Transverse colon (tissue), 4 donors: Measurements from ENCODE around the gene SLC10A3. TPM values are rescaled to one million over a fixed set of nuclear protein-coding genes. Genes with fewer than 3 reads are reported as not detected.

ENCODE experiments used
- DNase-seq: peaks from one replicate; pipeline ENCODE4 v3.0.0-alpha.2; 2019
- H3K27ac ChIP-seq, 4 donors: fragments of 200-600 bp; sonication (generic); 2 replicates each; pipeline ENCODE4 v1.5.1; 2016 to 2018; ENCODE audit warnings: inconsistent platforms in 4 of 4
- H3K27me3 ChIP-seq: fragments of 200-600 bp; sonication (generic); 2 replicates; pipeline ENCODE4 v1.5.1; 2017; ENCODE audit warnings: inconsistent platforms
- H3K36me3 ChIP-seq, 4 donors: fragments of 200-600 bp; sonication (generic); 2 replicates each; pipeline ENCODE4 v1.5.1; 2017 to 2019; ENCODE audit warnings: inconsistent platforms in 4 of 4
- H3K4me1 ChIP-seq, 4 donors: fragments of 200-600 bp; sonication (generic); 2 replicates each; pipeline ENCODE4 v1.5.1; 2017 to 2020; ENCODE audit warnings: inconsistent platforms in 4 of 4
- H3K4me3 ChIP-seq, 4 donors: fragments of 200-600 bp; sonication (generic); 1 replicate in 1 of 4; 2 replicates in 3 of 4; pipeline versions ENCODE4 v1.5.1 to v1.6.1; 2017 to 2019; ENCODE audit warnings: inconsistent platforms in 4 of 4
- H3K9me3 ChIP-seq, 2 donors: fragments of 200-600 bp; sonication (generic); 2 replicates each; pipeline ENCODE4 v1.5.1; 2017 to 2019; ENCODE audit warnings: inconsistent platforms in 2 of 2
- CTCF ChIP-seq, 5 experiments: fragments of 200-600 bp in 3 of 5; fragments of 450-650 bp in 2 of 5; sonication (generic) in 3 of 5; IDR thresholded peaks; 1 replicate in 2 of 5; 2 replicates in 3 of 5; pipeline ENCODE4 v1.5.1; 2016 to 2017; ENCODE audit warnings: antibody characterized with exemption in 5 of 5, inconsistent platforms in 3 of 5, mild to moderate bottlenecking in 2 of 5, moderate library complexity in 1 of 5
- EP300 ChIP-seq: sonication (generic); formaldehyde crosslinking; IDR thresholded peaks from one replicate; pipeline ENCODE4 v1.6.1; 2017; ENCODE audit warnings: antibody characterized with exemption, low read depth
- POLR2A ChIP-seq: fragments of 450-650 bp; IDR thresholded peaks from one replicate; pipeline ENCODE4 v1.6.1; 2016; ENCODE audit warnings: antibody characterized with exemption, mild to moderate bottlenecking, moderate library complexity
- POLR2AphosphoS5 ChIP-seq, 3 donors: sonication (generic); formaldehyde crosslinking; IDR thresholded peaks; one replicate each; pipeline ENCODE4 v1.6.1; 2016; ENCODE audit warnings: antibody characterized with exemption in 3 of 3
- WGBS, 2 donors: methylation state at CpG; one replicate each; pipeline ENCODE4 v1.1.5; 2018; ENCODE audit warnings: low coverage in 1 of 2; 5-methylcytosine and 5-hydroxymethylcytosine counted together
- in situ Hi-C, 4 donors: fragments of 200-750 bp; cut with MboI; loops; one replicate each; pipeline versions ENCODE4 v1.15.0 to v1.15.1; 2017; ENCODE audit warnings: low sequenced_read_pairs in 3 of 4, low pct_ligation_motif_present in 1 of 4, low pct_unique_long_range_greater_than_20kb in 1 of 4
- intact Hi-C: fragments of 100-400 bp; cut with DNase I; formaldehyde crosslinking; loops from one replicate; pipeline ENCODE4 v1.15.1; 2023; ENCODE audit warnings: low total_unique reads
- small RNA-seq, 4 donors: library from RNA; depleted of rRNA; stranded (forward); fragments of <200 nt; gene quantifications; one replicate each; pipeline ENCODE3, GENCODE V24; 2016
- total RNA-seq, 4 donors: library from RNA; depleted of rRNA; stranded (reverse); fragments of >200 nt; gene quantifications; one replicate each; pipeline ENCODE4 v1.1.0, GENCODE V29; 2016

The SLC10A3 gene
- total RNA-seq, 4 donors from 2014 or later: 26.7 to 117 (median 34.4) TPM

DNA sequence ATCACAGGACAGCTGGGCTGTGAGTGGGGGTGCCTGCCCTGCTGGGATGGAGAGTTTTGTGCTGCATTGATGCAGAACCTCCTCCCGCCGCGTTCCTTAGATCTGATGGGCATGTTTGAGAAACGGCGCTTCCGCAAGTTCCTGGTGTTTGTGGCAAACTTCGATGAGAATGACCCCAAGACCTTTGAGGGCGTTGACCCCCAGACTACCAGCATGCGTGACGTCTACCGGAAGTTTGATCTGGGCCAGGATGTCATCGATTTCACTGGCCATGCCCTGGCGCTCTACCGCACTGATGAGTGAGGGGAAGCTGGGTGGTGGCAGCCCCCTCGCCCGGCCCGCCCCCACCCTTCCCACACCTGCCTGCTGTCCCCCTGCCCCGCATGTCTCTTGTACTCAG, 50.6 kb downstream of the SLC10A3 start:
- Histone ChIP-seq H3K4me1 (peaks cover 3 to 24% (median 8%) of the 10 kb centered on the region in 4 donors), H3K27ac (no peak overlapping the region), H3K4me3 (no peak overlapping the region), H3K9me3 (no peaks in the 10 kb centered on the region), H3K27me3 (no peaks in the 10 kb centered on the region), H3K36me3 (no peaks in the 10 kb centered on the region)
- WGBS, 2 donors: 84% methylated on average over 18 of the region's 18 CpGs; no CpG with 5 or more reads in 1 of the 2 donors
- intact Hi-C loops (loop anchor here (5.0 kb wide), 1 partner anchor 1307 kb away; no protein-coding TSS in a partner anchor), in situ Hi-C loops (no loop called here)
- DNase-seq: no peak
- TF ChIP-seq EP300: no peak
- TF ChIP-seq POLR2AphosphoS5 (IDR thresholded peaks at IDR 0.05): no peak
- TF ChIP-seq CTCF (IDR thresholded peaks at IDR 0.05): no peak
- no peak for TF ChIP-seq POLR2A

- Histone ChIP-seq H3K27me3 (no peaks in the 10 kb centered on the region), H3K4me3 (peak overlapping the region; percentile 56 to 86 (median 72)), H3K4me1 (peaks cover 3 to 16% (median 5%) of the 10 kb centered on the region in 4 donors), H3K27ac (peak overlapping the region; percentile 82 to 92 (median 88)), H3K9me3 (no peaks in the 10 kb centered on the region), H3K36me3 (no peaks in the 10 kb centered on the region)
- TF ChIP-seq CTCF (IDR thresholded peaks at IDR 0.05) (no peak), POLR2AphosphoS5 (IDR thresholded peaks at IDR 0.05) (no peak), POLR2A (no peak), EP300 (no peak)
- intact Hi-C loops (no loop called here), in situ Hi-C loops (no loop called here)
- WGBS, 2 donors: 80% methylated on average over 28 of the region's 28 CpGs; no CpG with 5 or more reads in 1 of the 2 donors
- no peak for DNase-seq
Observed at GRCh38 chrX:154437971-154438893, 52.2 kb downstream of the SLC10A3 start.

Small RNA genes within 50 kb of the gene (small RNA-seq; reads per million reads assigned to genes)
- gene MIR6858: 0 to 0.56 (median 0.39) reads per million in 4 donors
- gene RN7SL697P: 0 reads per million in 4 donors

Other genes starting within 250 kb of the SLC10A3 start
- not detected for gene OPN1MW3, start 233.0 kb downstream of the SLC10A3 start, total RNA-seq
- not detected for gene TEX28, start 195.5 kb downstream of the SLC10A3 start, total RNA-seq
- not detected for gene TKTL1, start 194.8 kb downstream of the SLC10A3 start, total RNA-seq
- 1,000 to 10,000 TPM in 2 of 4 donors, 100 to 1,000 TPM in 2; 632 to 3,163 (median 1,262) TPM for gene FLNA, start 116.0 kb downstream of the SLC10A3 start, total RNA-seq
- gene EMD, start 111.3 kb downstream of the SLC10A3 start, total RNA-seq: 10 to 100 TPM; 27.3 to 89.8 (median 55.5) TPM
- gene RPL10, start 92.3 kb downstream of the SLC10A3 start, total RNA-seq: 1,000 to 10,000 TPM; 1,352 to 4,861 (median 3,415) TPM
- gene DNASE1L1, start 81.4 kb downstream of the SLC10A3 start, total RNA-seq: 100 to 1,000 TPM in 1 of 4 donors, 10 to 100 TPM in 3; 15.9 to 156 (median 36.9) TPM
- 100 to 1,000 TPM in 2 of 4 donors, 10 to 100 TPM in 2; 46.7 to 495 (median 101) TPM for gene TAFAZZIN, start 79.1 kb downstream of the SLC10A3 start, total RNA-seq
- gene ATP6AP1, start 62.0 kb downstream of the SLC10A3 start, total RNA-seq: 100 to 1,000 TPM in 1 of 4 donors, 10 to 100 TPM in 3; 26.5 to 118 (median 61.7) TPM
- 100 to 1,000 TPM in 3 of 4 donors, 10 to 100 TPM in 1; 86.6 to 173 (median 119) TPM for gene GDI1, start 53.5 kb downstream of the SLC10A3 start, total RNA-seq
- gene FAM50A, start 46.5 kb downstream of the SLC10A3 start, total RNA-seq: 100 to 1,000 TPM in 1 of 4 donors, 10 to 100 TPM in 3; 39.9 to 130 (median 52.0) TPM
- gene PLXNA3, start 32.3 kb downstream of the SLC10A3 start, total RNA-seq: 100 to 1,000 TPM in 1 of 4 donors, 10 to 100 TPM in 3; 17.3 to 128 (median 52.8) TPM
- gene LAGE3, start 11.3 kb downstream of the SLC10A3 start, total RNA-seq: 10 to 100 TPM in 2 of 4 donors, 1 to 10 TPM in 1, not detected in 1; 3.0 to 28.4 (median 23.3) TPM
- 10 to 100 TPM; 19.9 to 50.7 (median 42.7) TPM for gene UBL4A, start 4.0 kb downstream of the SLC10A3 start, total RNA-seq
- gene FAM3A, start 25.6 kb upstream of the SLC10A3 start, total RNA-seq: 100 to 1,000 TPM in 1 of 4 donors, 10 to 100 TPM in 3; 62.7 to 112 (median 72.5) TPM
- gene G6PD, start 56.2 kb upstream of the SLC10A3 start, total RNA-seq: 10 to 100 TPM in 3 of 4 donors, 1 to 10 TPM in 1; 7.4 to 24.4 (median 19.3) TPM
- 10 to 100 TPM; 12.2 to 61.1 (median 25.1) TPM for gene IKBKG, start 57.0 kb upstream of the SLC10A3 start, total RNA-seq
- gene CTAG1A, start 94.5 kb upstream of the SLC10A3 start, total RNA-seq: not detected
- not detected for gene CTAG1B, start 128.7 kb upstream of the SLC10A3 start, total RNA-seq
- not detected for gene CTAG2, start 162.9 kb upstream of the SLC10A3 start, total RNA-seq